GM19324 (cell line): ENCODE data around the gene RPS15.
A peak's percentile ranks its signal among the peaks of the same experiment; 100 is the strongest.

Experiments
- ATAC-seq: cut with Tn5 transposase; IDR thresholded peaks from one replicate; pipeline ENCODE4 v1.9.1; 2021; ENCODE audit warnings: mild to moderate bottlenecking, moderate library complexity; ENCODE audit not compliant: unreplicated experiment, low FRiP score

The RPS15 gene

DNA sequence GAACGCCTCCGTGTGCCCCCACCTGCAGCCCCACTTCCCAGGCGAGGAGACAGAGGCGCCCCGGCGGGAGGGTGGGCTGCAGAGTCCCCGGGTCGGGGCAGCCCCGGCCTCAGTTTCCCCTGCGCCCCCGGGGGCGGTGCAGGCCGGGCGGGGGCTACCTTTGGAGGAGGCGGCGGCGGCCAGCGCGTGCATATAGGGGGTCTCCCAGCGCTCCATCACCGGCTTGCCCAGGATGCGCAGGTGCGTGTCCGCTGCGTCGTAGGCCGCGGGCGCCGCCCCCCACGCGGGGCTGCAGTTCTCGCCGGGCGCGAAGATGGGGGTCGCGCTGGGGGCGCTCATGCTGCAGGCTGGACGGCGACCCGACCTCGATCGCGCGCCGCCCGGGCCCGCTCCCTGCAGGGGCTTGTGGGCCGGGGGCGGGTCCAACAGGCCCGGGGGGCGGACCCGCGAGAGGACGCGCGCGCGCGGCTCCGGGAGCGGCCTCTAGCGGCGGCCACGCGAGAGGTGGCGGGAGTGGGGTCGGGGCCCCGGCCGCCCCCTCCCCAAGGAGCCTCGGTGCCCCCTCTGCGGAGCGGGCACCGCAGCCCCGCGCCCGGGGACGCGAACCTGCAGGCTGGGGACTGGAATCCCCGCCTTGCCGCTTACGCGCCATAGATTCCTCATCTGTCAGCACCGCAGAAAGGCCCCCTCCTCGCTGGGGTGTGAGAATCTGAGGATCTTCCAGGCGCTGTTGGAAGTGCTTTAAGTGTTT is 36.9 kb upstream of the RPS15 start, which contains the start of gene GAMT:
TSS of gene GAMT (minus strand) at position 405 of the 751 bp plus-strand sequence. CDS start at position 339, 66 bp downstream.
- ATAC-seq = no peak

DNA sequence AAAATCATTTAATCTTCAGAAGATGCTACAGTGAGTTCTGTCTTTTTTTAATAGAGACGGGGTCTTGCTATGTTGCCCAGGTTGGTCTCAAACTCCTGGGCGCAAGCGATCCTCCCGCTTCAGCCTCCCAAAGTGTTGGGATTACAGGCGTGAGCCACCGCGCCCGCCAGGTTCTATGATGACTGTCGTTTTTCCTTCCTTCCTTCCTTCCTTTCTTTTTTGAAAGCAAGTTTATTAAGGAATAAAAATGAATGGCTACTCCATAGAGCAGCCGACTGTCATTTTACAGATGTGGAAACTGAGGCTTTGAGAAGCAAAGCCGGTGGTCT is 36.3 kb upstream of the RPS15 start:
- ATAC-seq = no peak

GRCh38 chr19:1402411-1403070 is 35.7 kb upstream of the RPS15 start:
- no peak for ATAC-seq

- ATAC-seq = peak; percentile 85
These were observed 31.2 kb upstream of the RPS15 start for GRCh38 chr19:1406774-1407527.

DNA sequence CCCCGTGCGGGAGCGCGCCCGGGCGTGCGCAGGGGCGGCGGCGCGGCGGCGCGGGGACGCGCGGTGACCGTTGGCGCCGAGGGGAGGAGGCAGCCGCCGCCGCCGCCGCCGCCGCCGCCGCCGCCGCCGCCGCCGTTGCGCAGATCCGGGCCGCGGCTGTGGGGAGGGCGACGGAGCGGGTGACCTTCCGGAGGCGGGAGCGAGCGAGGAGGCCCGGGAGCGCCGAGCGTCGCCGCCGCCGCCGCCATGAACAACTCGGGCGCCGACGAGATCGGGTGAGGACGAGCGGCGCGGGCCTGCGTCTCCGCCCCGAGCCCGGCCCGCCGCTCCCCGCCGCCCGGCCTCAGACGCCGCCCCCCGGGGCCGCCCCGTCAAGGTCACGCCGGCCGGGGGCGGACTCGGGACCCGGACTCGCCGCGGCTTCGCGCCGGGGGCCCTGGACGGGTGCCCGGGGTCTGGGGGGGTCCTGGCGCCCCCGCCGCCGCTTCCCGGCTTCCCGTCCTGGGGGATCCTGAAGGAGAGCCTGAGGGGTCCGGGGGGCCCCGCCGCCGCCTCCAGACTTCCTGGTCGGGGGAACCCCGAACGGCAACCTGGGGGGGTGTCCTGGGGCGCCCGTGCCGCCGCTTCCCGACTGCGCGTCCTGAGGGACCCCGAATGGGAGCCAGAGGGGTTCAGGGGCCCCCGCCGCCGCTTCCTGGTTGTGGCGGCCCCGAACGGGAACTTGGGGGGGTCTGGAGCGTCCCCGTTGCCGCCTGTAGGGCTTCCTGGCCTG is 30.5 kb upstream of the RPS15 start, which contains the start of gene DAZAP1:
TSS of gene DAZAP1 (plus strand) at position 59 of the 772 bp plus-strand sequence. CDS start at position 247, 188 bp downstream.
- ATAC-seq = peak; percentile 29

GRCh38 chr19:1408300-1409203 is 29.6 kb upstream of the RPS15 start:
- peak; percentile 4 for ATAC-seq

GRCh38 chr19:1409204-1410005 is 28.8 kb upstream of the RPS15 start:
- no peak for ATAC-seq

GRCh38 chr19:1410136-1410786 is 27.9 kb upstream of the RPS15 start:
- no peak for ATAC-seq

GRCh38 chr19:1410789-1411188 is 27.4 kb upstream of the RPS15 start:
- ATAC-seq = no peak

DNA sequence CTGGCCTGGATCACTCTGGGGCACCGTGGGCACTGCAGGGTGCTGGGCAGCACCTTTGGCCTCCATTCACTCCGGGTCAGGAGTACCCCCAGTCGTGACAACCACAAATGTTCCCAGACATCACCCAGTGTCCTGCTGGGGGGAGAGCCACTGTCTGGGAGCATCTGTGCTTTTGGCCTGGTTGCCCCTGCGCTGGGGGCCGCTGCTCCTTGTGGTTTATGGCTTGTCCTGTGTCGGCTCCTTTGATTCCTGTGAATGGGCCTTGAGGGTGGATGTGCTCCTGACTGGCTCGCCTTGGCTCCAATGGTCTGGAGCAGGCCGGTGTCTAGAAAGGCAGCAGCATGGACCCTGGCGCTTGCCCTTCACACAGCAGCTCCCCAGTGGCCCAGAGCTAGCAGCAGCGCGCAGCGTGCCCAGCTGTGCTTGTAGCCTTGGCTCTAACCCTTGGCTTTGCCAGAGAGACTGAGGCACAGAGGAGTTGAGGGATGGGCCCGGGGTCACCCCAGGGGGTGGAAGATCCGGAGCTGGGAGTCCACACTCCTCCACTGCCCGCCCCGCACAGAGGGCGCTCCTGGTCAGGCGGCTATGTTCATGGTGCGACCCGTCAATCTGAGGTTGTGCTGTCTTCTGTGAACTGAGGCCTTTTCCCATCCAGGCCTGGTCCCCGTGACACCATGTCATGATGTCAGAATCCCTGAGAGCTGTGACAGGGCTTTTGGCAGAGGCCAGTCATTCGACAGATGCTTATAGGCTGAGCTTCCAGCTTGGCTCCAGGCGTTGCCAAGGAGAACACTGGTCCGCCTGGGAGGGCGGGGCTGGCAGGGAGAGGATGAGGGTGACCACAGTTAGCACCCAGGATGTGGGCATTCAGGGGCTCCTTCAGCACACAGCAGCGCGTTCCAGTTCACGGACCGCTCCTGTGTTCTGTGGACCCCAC is 26.7 kb upstream of the RPS15 start:
- ATAC-seq = no peak

GRCh38 chr19:1412323-1412923 is 25.8 kb upstream of the RPS15 start:
- ATAC-seq = no peak

- ATAC-seq = no peak
These were observed 25.0 kb upstream of the RPS15 start for GRCh38 chr19:1412995-1413800.

DNA sequence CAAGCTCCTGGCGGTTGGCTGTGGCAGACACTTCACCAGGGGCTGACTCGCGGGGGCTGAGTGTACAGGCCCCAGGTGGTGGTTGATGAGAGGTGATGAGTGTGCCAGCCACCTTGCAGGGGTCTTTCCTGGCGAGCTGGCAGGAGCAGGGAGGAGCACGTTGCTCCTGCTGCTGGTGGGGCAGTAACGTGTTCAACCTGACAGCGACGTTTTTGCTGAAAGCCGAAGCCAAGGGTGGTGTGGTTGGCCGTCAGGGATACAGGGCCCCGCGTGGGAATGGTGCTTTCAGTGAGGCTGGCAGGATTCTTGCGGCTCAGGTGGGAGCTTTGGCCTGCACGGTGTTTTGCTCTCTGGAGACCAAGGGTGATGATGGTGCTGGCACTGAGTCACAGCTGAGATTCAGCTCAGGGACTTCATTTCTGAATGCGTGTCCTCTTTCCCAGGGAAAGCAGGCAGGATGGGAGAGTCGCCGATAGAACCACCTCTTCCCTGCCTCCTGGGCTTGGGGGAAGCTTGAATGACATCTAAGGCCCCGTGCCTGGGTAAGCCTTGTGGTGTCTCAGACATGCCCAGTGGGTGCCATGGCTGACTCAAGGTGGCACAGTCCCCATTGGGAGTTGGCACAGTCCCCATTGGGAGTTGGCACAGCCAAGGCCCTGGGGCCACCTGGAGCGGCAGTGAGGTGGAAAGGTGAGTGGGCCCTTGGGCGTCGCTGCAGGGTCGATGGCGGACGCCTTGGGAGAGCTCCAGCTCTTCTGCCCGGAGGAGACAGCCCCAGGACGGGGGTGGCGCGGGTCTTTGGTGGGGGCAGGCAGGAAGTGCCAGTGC is 22.0 kb upstream of the RPS15 start:
- no peak for ATAC-seq

- no peak for ATAC-seq
These were observed 21.1 kb upstream of the RPS15 start for GRCh38 chr19:1417145-1417544.
